ENCODE results near the gene CHST1. TPM values are rescaled to one million over a fixed set of nuclear protein-coding genes. Genes with fewer than 3 reads are reported as not detected.

The CHST1 gene
- polyA plus RNA-seq, 3 donors: not detected

GRCh38 chr11:45692808-45693453 is 27.5 kb upstream of the CHST1 start:
- Mint-ChIP-seq H3K4me1 (peaks cover 2% of the 10 kb centered on the region), H3K36me3 (no peaks in the 10 kb centered on the region), H3K27ac (no peak overlapping the region), H3K27me3 (ENCODE audit: low read depth in 3 of 3) (peaks cover 4 to 16% (median 8%) of the 10 kb centered on the region in 3 donors), H3K9me3 (no peaks in the 10 kb centered on the region), H3K4me3 (no peak overlapping the region)
- Histone ChIP-seq H3K27me3 (ENCODE audit: control insufficient read depth in 2 of 2, insufficient read depth in 2 of 2, low read length in 2 of 2) (no peaks in the 10 kb centered on the region), H3K4me3 (replicated peaks in 1 of 3; ENCODE audit: low read depth in 2 of 3, low read length in 3 of 3) (no peak overlapping the region), H4K20me1 (ENCODE audit: insufficient read depth, low read length) (no peaks in the 10 kb centered on the region), H3K4me2 (replicated peaks; ENCODE audit: extremely low read depth, low read length, poor library complexity, severe bottlenecking) (no peak overlapping the region), H3K9me3 (replicated peaks in 1 of 2; ENCODE audit: control insufficient read depth in 1 of 2, insufficient read depth in 1 of 2, low read length in 2 of 2) (no peaks in the 10 kb centered on the region), H2AFZ (ENCODE audit: insufficient read depth, low read depth, low read length, poor library complexity, severe bottlenecking) (no peak overlapping the region), H3K4me1 (ENCODE audit: control insufficient read depth in 1 of 2, insufficient read depth in 2 of 2, low read length in 2 of 2) (no peaks in the 10 kb centered on the region), H3K36me3 (replicated peaks in 1 of 2; ENCODE audit: control insufficient read depth in 1 of 2, insufficient read depth in 2 of 2, low read length in 2 of 2) (no peaks in the 10 kb centered on the region), H3K79me2 (ENCODE audit: insufficient read depth, low read length) (no peaks in the 10 kb centered on the region), H3K27ac (ENCODE audit: low read depth in 1 of 2, low read length in 2 of 2) (no peak overlapping the region), H3K9ac (ENCODE audit: insufficient read depth, low read length, poor library complexity, severe bottlenecking) (no peak overlapping the region)
- TF ChIP-seq, protein P1, sequence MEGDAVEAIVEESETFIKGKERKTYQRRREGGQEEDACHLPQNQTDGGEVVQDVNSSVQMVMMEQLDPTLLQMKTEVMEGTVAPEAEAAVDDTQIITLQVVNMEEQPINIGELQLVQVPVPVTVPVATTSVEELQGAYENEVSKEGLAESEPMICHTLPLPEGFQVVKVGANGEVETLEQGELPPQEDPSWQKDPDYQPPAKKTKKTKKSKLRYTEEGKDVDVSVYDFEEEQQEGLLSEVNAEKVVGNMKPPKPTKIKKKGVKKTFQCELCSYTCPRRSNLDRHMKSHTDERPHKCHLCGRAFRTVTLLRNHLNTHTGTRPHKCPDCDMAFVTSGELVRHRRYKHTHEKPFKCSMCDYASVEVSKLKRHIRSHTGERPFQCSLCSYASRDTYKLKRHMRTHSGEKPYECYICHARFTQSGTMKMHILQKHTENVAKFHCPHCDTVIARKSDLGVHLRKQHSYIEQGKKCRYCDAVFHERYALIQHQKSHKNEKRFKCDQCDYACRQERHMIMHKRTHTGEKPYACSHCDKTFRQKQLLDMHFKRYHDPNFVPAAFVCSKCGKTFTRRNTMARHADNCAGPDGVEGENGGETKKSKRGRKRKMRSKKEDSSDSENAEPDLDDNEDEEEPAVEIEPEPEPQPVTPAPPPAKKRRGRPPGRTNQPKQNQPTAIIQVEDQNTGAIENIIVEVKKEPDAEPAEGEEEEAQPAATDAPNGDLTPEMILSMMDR (IDR thresholded peaks at IDR 0.05): no peak
- WGBS (ENCODE audit: insufficient coverage): 87% methylated on average over 7 of the region's 10 CpGs
- DNase-seq: no peak
- intact Hi-C loops (cut with micrococcal nuclease): no loop called here

- Mint-ChIP-seq H3K4me3 (no peak overlapping the region), H3K9me3 (peaks cover 0 to 2% (median 0%) of the 10 kb centered on the region in 7 donors), H3K36me3 (no peaks in the 10 kb centered on the region), H3K27me3 (ENCODE audit: low read depth in 3 of 3) (peaks cover 7 to 19% (median 16%) of the 10 kb centered on the region in 3 donors), H3K4me1 (peaks cover 2% of the 10 kb centered on the region), H3K27ac (no peak overlapping the region)
- H3K4me3 ChIP-seq (replicated peaks in 1 of 3; ENCODE audit: low read depth in 2 of 3, low read length in 3 of 3): no peak overlapping the region
- DNase-seq: no peak
- no peak overlapping the region for H3K4me2 ChIP-seq (replicated peaks; ENCODE audit: extremely low read depth, low read length, poor library complexity, severe bottlenecking)
- H4K20me1 ChIP-seq (ENCODE audit: insufficient read depth, low read length): no peaks in the 10 kb centered on the region
- no peak overlapping the region for H3K27ac ChIP-seq (ENCODE audit: low read depth in 1 of 2, low read length in 2 of 2)
- no peaks in the 10 kb centered on the region for H3K4me1 ChIP-seq (ENCODE audit: control insufficient read depth in 1 of 2, insufficient read depth in 2 of 2, low read length in 2 of 2)
- no peaks in the 10 kb centered on the region for H3K36me3 ChIP-seq (replicated peaks in 1 of 2; ENCODE audit: control insufficient read depth in 1 of 2, insufficient read depth in 2 of 2, low read length in 2 of 2)
- H3K79me2 ChIP-seq (ENCODE audit: insufficient read depth, low read length): no peaks in the 10 kb centered on the region
- no peak overlapping the region for H3K9ac ChIP-seq (ENCODE audit: insufficient read depth, low read length, poor library complexity, severe bottlenecking)
- TF ChIP-seq, protein P1 (IDR thresholded peaks at IDR 0.05): no peak
- peaks cover 0 to 3% of the 10 kb centered on the region in 2 donors for H3K27me3 ChIP-seq (ENCODE audit: control insufficient read depth in 2 of 2, insufficient read depth in 2 of 2, low read length in 2 of 2)
- H3K9me3 ChIP-seq (replicated peaks in 1 of 2; ENCODE audit: control insufficient read depth in 1 of 2, insufficient read depth in 1 of 2, low read length in 2 of 2): no peaks in the 10 kb centered on the region
- WGBS (ENCODE audit: insufficient coverage): 72% methylated on average over 5 of the region's 7 CpGs
- intact Hi-C loops (cut with micrococcal nuclease): no loop called here
- no peak overlapping the region for H2AFZ ChIP-seq (ENCODE audit: insufficient read depth, low read depth, low read length, poor library complexity, severe bottlenecking)
Observed at GRCh38 chr11:45688472-45689033, 23.1 kb upstream of the CHST1 start.
